HepG2 (cell line): Measurements from ENCODE around the gene HIVEP2. TPM values are rescaled to one million over a fixed set of nuclear protein-coding genes. Genes with fewer than 3 reads are reported as not detected.
A peak's percentile ranks its signal among the peaks of the same experiment; 100 is the strongest.

ENCODE experiments used
- ATAC-seq: fragments of 200-7000 bp; cut with Tn5 transposase; 3 replicates; pipeline ENCODE4 v1.9.1; 2020; ENCODE audit warnings: mild to moderate bottlenecking, moderate library complexity
- BruUV-seq: library from RNA; stranded (reverse); fragments of 400-500 nt; replicated peaks from 2 replicates; lab custom pipeline; 2021; lab: Mats Ljungman, UMichigan
- CTCF ChIA-PET: fragments of 300-600 bp; formaldehyde crosslinking; extraction: SDS; loops from one replicate; lab custom pipeline; 2021; ENCODE audit warnings: low total read pairs, inconsistent platforms, low intra/inter-chr PET ratio; lab: Yijun Ruan, JAX
- POLR2A ChIA-PET: fragments of 350-600 bp; sonication (Branson Sonifier 250); formaldehyde crosslinking; loops from one replicate; lab custom pipeline; 2020; ENCODE audit warnings: antibody characterized with exemption, inconsistent platforms; lab: Yijun Ruan, JAX
- DNase-seq: peaks from one replicate; pipeline ENCODE4 v3.0.0-alpha.2; 2015; ENCODE audit warnings: low spot score
- FAIRE-seq: peaks from 3 replicates; lab custom pipeline; 2011; peaks lifted over from hg19 to GRCh38; lab: Jason Lieb, UNC
- H2AFZ ChIP-seq: one replicate; pipeline ENCODE4 v1.6.1; 2011; ENCODE audit warnings: low read length, inconsistent platforms
- H3K27ac ChIP-seq: fragments of 300-600 bp; 3 replicates; pipeline ENCODE4 v1.8.0; 2011; ENCODE audit warnings: mixed run types, mild to moderate bottlenecking, mixed read lengths, low read length, inconsistent platforms; ENCODE audit not compliant: insufficient read depth; ENCODE audit errors: extremely low read length
- H3K27me3 ChIP-seq, 2 experiments: fragments of 200-600 bp in 1 of 2; 2 replicates in 1 of 2; 3 replicates in 1 of 2; pipeline versions ENCODE4 v1.6.0 to v1.8.0; 2011; ENCODE audit warnings: low read length in 2 of 2, mild to moderate bottlenecking in 2 of 2, moderate library complexity in 2 of 2, inconsistent platforms in 1 of 2; ENCODE audit not compliant: insufficient read depth in 2 of 2, control insufficient read depth in 1 of 2
- H3K36me3 ChIP-seq, 2 experiments: fragments of 200-600 bp in 1 of 2; replicated peaks in 1 of 2; 2 replicates in 1 of 2; 3 replicates in 1 of 2; pipeline versions ENCODE4 v1.5.1 to v1.8.0; 2011; ENCODE audit warnings: low read length in 2 of 2, inconsistent platforms in 1 of 2; ENCODE audit not compliant: insufficient read depth in 2 of 2, control insufficient read depth in 1 of 2
- H3K4me1 ChIP-seq: 2 replicates; pipeline ENCODE4 v1.5.1; 2012; ENCODE audit warnings: low read length, inconsistent platforms; ENCODE audit not compliant: insufficient read depth
- H3K4me2 ChIP-seq: 2 replicates; pipeline ENCODE4 v1.6.0; 2011; ENCODE audit warnings: low read depth, low read length, inconsistent platforms
- H3K4me3 ChIP-seq, 3 experiments: fragments of 200-600 bp in 1 of 3; sonication (generic), shearing (Covaris generic) in 1 of 3; replicated peaks in 1 of 3; 2 replicates each; pipeline ENCODE4 v1.5.1; 2011 to 2016; ENCODE audit warnings: low read length in 3 of 3, inconsistent platforms in 2 of 3, low read depth in 2 of 3, mild to moderate bottlenecking in 2 of 3, control low read depth in 1 of 3, mixed read lengths in 1 of 3; ENCODE audit not compliant: insufficient read depth in 1 of 3
- H3K79me2 ChIP-seq: one replicate; pipeline ENCODE4 v1.6.1; 2011; ENCODE audit warnings: low read length, inconsistent platforms; ENCODE audit not compliant: insufficient read depth
- H3K9ac ChIP-seq: 2 replicates; pipeline ENCODE4 v1.6.0; 2011; ENCODE audit warnings: mild to moderate bottlenecking, low read depth, low read length, inconsistent platforms; ENCODE audit not compliant: insufficient read depth
- H3K9me3 ChIP-seq: 2 replicates; pipeline ENCODE4 v1.5.1; 2012; ENCODE audit warnings: mild to moderate bottlenecking, low read length
- H4K20me1 ChIP-seq: 2 replicates; pipeline ENCODE4 v1.6.0; 2011; ENCODE audit warnings: inconsistent platforms, mild to moderate bottlenecking, low read length, moderate library complexity; ENCODE audit not compliant: insufficient read depth
- CEBPB ChIP-seq: IDR thresholded peaks from 2 replicates; pipeline ENCODE4 v1.6.1; 2011; ENCODE audit warnings: low read depth, low read length, improper control_type of control experiment, borderline replicate concordance
- HNRNPH1 ChIP-seq: fragments of 200-400 bp; formaldehyde crosslinking; optimal IDR thresholded peaks from 2 replicates; pipeline ENCODE3; 2017; ENCODE audit warnings: mild to moderate bottlenecking, low read depth, low read length
- KLF12 ChIP-seq: sonication (generic); formaldehyde crosslinking; IDR thresholded peaks from 2 replicates; pipeline ENCODE4 v1.4.0; 2020; ENCODE audit warnings: missing genetic modification reagents, borderline replicate concordance
- NCOR1 ChIP-seq: fragments of 200-600 bp; sonication (generic); IDR thresholded peaks from 2 replicates; pipeline ENCODE4 v1.7.0; 2017; ENCODE audit warnings: antibody characterized with exemption, low read length, borderline replicate concordance
- PHF5A ChIP-seq: IDR thresholded peaks from one replicate; pipeline ENCODE4 v1.6.1; 2018; ENCODE audit warnings: low read depth, missing genetic modification reagents; ENCODE audit not compliant: unreplicated experiment
- ZNF124 ChIP-seq: sonication (generic); formaldehyde crosslinking; IDR thresholded peaks from 2 replicates; pipeline ENCODE4 v1.4.0; 2020; ENCODE audit warnings: missing genetic modification reagents
- ZNF230 ChIP-seq: sonication (generic); formaldehyde crosslinking; IDR thresholded peaks from 2 replicates; pipeline ENCODE4 v1.4.0; 2020; ENCODE audit warnings: mild to moderate bottlenecking, missing genetic modification reagents
- ZNF329 ChIP-seq: sonication (generic); formaldehyde crosslinking; IDR thresholded peaks from 2 replicates; pipeline ENCODE4 v1.9.0; 2021; ENCODE audit warnings: low read depth, mild to moderate bottlenecking, missing genetic modification reagents
- ZNF720 ChIP-seq: sonication (generic); formaldehyde crosslinking; IDR thresholded peaks from 2 replicates; pipeline ENCODE4 v1.4.0; 2020; ENCODE audit warnings: missing genetic modification reagents
- WGBS: methylation state at CpG from one replicate; pipeline ENCODE4 v1.1.6; 2017; ENCODE audit warnings: low lambda C conversion rate; 5-methylcytosine and 5-hydroxymethylcytosine counted together
- in situ Hi-C: cut with HindIII; loops from 2 replicates; pipeline ENCODE4 v1.10.0; 2017; ENCODE audit warnings: low pct_unique_long_range_greater_than_20kb; ENCODE audit not compliant: extremely low pct_ligation_motif_present
- intact Hi-C: fragments of 100-400 bp; cut with micrococcal nuclease; formaldehyde crosslinking; loops from one replicate; pipeline ENCODE4 v1.10.0; 2022; ENCODE audit not compliant: unreplicated experiment
- polyA plus RNA-seq, 8 experiments: library from polyadenylated mRNA; depleted of rRNA in 3 of 8; stranded (reverse) in 7 of 8; unstranded in 1 of 8; fragments of >200 nt; fragmentation: Illumina TruSeq in 4 of 8; extraction: Trizol in 4 of 8; gene quantifications; 2 replicates each; pipeline versions ENCODE4 v1.2.1 to v1.2.3, GENCODE V29; 2011 to 2016; ENCODE audit warnings: low read depth in 4 of 8, missing spikeins in 1 of 8, mixed read lengths in 1 of 8; ENCODE audit not compliant: insufficient read depth in 1 of 8
- total RNA-seq, 5 experiments: library from RNA; depleted of rRNA; stranded (reverse); fragments of >200 nt; fragmentation: Illumina TruSeq; extraction: Trizol; gene quantifications; 2 replicates each; pipeline ENCODE4 v1.2.3, GENCODE V29; 2016; ENCODE audit warnings: low read depth in 1 of 5
- TF ChIP-seq, protein P1 (sequence below): sonication (generic); formaldehyde crosslinking; IDR thresholded peaks from 2 replicates; pipeline ENCODE4 v1.8.0; 2022; ENCODE audit warnings: missing genetic modification reagents, mild to moderate bottlenecking, borderline replicate concordance

The HIVEP2 gene
- total and polyA plus RNA-seq, 2 of the 13 experiments (the other 11 are each of a cell fraction or from before 2014, with no cell fraction given) = 3.4 to 12.9 TPM

- TF ChIP-seq, protein P1, sequence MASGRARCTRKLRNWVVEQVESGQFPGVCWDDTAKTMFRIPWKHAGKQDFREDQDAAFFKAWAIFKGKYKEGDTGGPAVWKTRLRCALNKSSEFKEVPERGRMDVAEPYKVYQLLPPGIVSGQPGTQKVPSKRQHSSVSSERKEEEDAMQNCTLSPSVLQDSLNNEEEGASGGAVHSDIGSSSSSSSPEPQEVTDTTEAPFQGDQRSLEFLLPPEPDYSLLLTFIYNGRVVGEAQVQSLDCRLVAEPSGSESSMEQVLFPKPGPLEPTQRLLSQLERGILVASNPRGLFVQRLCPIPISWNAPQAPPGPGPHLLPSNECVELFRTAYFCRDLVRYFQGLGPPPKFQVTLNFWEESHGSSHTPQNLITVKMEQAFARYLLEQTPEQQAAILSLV (CRISPR knock-in tag) = no peak
- TF ChIP-seq HNRNPH1 = no peak
- no peak for TF ChIP-seq ZNF720 (CRISPR knock-in tag)
- no peak for TF ChIP-seq ZNF124 (CRISPR knock-in tag)
- TF ChIP-seq KLF12 (CRISPR knock-in tag) = no peak
- TF ChIP-seq PHF5A = no peak
- no peak for TF ChIP-seq ZNF230
These were observed 216.0 kb downstream of the HIVEP2 start (continued) for GRCh38 chr6:142728910-142729481.

DNA sequence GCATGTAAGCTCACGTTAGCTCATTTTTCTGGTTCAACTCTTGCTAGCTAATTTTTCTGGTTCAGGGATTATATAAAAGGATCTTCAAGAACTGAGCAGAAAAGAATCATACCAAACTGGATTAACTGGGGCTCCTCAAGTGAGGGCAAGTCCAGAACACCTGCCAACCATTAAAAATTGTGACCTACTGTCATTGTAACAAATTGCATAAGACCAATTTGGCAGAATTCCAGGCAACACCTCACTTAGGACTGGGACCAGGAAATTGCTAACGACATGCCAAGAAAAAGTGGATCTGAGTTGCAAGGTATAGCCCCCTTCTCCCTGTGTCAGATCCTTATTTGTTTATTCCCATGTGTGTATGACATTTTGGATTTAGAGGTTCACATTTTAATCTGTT lies 216.6 kb downstream of the HIVEP2 start:
- Histone ChIP-seq H3K9ac (no peak overlapping the region), H3K4me2 (no peak overlapping the region), H3K9me3 (no peaks in the 10 kb centered on the region), H3K36me3 (no peaks in the 10 kb centered on the region), H3K4me3 (no peak overlapping the region), H3K4me1 (no peaks in the 10 kb centered on the region), H3K27ac (no peak overlapping the region), H2AFZ (no peak overlapping the region), H3K79me2 (no peaks in the 10 kb centered on the region), H4K20me1 (no peaks in the 10 kb centered on the region), H3K27me3 (peaks cover 0 to 13% of the 10 kb centered on the region in 2 experiments; a peak in 2 of 5 replicates)
- TF ChIP-seq ZNF329 (CRISPR knock-in tag) (no peak), NCOR1 (no peak), CEBPB (0 out of 2 replicates have a peak, but pooled peaks have one; percentile 3)
- intact Hi-C loops (no loop called here), in situ Hi-C loops (no loop called here)
- WGBS = 46% methylated on average over 2 of the region's 2 CpGs
- POLR2A ChIA-PET = no interaction called here
- DNase-seq = no peak
- CTCF ChIA-PET = no interaction called here
- BruUV-seq = no TSS peak
- FAIRE-seq = no peak
- ATAC-seq = no peak
